ENCODE results near the gene CWC25.

- TF ChIP-seq POLR2AphosphoS5 (IDR thresholded peaks at IDR 0.05) (no peak), EP300 (IDR thresholded peaks at IDR 0.05) (no peak), POLR2A (IDR thresholded peaks at IDR 0.05; ENCODE audit: low read depth) (no peak)
- TF ChIP-seq, protein P1, sequence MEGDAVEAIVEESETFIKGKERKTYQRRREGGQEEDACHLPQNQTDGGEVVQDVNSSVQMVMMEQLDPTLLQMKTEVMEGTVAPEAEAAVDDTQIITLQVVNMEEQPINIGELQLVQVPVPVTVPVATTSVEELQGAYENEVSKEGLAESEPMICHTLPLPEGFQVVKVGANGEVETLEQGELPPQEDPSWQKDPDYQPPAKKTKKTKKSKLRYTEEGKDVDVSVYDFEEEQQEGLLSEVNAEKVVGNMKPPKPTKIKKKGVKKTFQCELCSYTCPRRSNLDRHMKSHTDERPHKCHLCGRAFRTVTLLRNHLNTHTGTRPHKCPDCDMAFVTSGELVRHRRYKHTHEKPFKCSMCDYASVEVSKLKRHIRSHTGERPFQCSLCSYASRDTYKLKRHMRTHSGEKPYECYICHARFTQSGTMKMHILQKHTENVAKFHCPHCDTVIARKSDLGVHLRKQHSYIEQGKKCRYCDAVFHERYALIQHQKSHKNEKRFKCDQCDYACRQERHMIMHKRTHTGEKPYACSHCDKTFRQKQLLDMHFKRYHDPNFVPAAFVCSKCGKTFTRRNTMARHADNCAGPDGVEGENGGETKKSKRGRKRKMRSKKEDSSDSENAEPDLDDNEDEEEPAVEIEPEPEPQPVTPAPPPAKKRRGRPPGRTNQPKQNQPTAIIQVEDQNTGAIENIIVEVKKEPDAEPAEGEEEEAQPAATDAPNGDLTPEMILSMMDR (IDR thresholded peaks at IDR 0.05): no peak
Measured at GRCh38 chr17:38848939-38849605, 24.0 kb upstream of the CWC25 start.

Data from esophagus muscularis mucosa (tissue), 4 donors.